Activated CD4-positive, CD25-positive, alpha-beta regulatory T cell (primary cell): ENCODE results near the gene CIITA.

Source experiments
- DNase-seq, 4 experiments: peaks; one replicate each; lab custom pipeline; 2025; lab: John Stamatoyannopoulos, UW

CIITA gene

DNA sequence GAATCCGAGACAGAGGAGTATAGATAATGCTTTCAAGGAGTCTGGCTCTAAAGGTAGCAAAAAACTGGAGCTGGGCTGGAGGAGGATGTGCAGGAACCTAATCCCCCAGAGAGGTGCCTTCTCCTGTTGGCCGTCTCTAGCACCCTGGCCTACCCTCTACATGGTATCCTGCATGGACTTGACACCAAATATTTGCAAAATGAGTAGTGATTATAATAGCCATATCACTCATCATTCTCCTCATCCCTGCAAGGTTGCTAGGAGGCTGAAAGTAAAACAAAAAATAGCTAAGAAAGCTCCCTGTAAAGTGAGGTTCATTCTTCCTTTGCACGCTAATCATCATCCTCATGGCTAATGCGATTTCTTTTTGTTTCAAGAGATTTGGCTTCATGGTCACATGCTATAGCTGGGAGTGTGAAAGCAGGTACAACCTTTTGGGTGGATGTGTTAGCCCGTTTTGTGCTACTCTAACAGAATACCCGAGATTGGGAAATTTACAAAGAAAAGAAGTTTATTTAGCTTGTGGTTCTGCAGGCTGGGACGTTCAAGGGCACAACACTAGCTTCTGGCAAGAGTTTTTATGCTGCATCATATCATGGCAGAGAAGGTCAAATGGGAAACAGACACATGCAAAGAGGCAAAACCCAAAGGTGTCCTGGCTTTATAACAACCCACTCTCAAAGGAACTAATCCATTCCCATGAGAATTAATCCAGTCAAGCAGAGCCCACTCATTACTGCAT is 27.1 kb upstream of the CIITA start:
- DNase-seq: no peak

DNA sequence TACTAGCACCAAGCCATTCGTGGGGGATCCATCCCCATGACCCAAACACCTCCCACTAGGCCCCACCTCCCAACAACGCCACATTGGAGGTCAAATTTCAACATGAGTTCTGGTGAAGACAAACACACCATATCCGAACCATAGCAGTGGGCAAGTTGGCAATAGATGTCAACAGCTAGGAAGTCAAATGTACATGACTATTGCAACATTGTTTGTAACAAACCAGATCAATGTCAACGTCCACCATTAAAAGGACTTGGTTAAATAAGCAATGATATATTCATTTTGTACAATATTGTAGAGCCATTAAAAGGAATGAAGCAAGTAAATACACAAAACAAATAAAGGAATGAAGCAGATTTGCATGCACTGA is 26.5 kb upstream of the CIITA start:
- no peak for DNase-seq

DNA sequence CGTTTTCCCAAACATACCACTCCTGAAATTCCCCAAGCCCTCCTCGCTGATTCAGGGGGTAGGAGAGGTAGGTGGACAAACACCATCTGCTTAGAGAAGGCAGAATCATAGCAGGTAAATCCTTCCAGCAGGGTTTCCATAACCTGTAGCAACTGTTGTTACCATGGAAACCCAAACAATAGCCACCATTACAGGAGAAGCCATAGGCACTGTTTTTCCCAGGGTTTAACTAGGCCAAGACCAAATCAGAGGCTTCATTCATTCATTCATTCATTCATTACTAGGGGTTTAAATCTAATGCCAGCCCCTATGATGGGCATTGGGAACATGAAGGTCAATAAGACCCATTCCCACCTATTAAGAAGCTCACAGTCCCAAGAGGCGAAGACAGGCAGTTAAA is 25.5 kb upstream of the CIITA start:
- DNase-seq: no peak

DNA sequence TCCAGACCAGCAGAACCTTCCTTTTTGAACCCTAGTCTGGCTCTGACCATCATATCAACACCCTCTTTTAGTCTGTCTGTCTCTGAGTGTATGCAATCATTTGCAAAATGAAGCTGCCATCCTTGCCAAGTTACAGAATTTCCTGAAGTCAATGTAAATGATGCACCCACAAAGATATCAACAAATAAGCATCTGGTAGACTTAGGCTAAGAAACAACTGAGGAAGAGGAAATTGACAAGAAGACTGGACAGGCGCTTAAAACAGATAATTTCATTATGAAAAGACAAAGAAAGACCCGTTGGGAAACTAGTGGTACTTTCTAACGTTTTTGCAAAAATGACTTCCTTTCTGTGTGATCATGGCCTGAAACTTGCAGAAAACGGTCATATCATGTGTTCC is 24.7 kb upstream of the CIITA start:
- DNase-seq: no peak

DNA sequence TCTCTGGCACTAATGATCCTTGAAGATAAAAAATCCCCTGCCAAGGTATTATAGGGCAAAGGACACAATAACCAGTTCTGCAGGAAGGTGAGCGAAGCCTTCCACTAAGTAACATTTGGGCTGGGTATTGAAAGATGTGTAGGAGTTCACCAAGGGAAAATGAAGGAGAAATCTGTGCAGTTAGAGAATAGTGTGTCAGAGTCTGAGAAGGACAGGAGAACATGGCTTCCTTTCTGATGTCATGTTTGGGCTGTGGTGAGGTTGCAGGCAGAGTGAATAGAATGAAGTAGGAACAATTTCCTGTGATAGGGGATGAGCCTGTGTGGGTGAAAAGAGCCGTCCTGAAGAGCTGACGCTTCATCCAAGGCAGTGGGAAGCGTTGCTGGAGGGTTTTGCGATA is 24.1 kb upstream of the CIITA start:
- DNase-seq: no peak

DNA sequence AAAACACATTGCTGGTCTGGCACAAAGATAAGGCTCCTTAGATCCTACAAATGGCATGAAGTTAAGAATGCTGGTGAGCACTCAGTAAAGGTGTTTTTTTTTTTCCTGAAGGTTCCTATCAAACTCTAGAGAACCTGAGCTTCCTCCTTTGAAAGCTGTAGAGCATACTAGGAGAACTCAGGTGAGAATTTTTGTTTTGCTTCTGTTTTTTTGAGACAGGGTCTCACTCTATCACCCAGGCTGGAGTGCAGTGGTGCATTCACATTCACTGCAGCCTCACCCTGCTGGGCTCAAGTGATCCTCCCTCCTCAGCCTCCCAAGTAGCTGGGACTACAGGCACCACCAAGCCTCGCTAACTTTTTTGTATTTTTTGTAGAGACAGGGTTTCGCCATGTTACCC is 21.0 kb upstream of the CIITA start:
- no peak for DNase-seq

DNA sequence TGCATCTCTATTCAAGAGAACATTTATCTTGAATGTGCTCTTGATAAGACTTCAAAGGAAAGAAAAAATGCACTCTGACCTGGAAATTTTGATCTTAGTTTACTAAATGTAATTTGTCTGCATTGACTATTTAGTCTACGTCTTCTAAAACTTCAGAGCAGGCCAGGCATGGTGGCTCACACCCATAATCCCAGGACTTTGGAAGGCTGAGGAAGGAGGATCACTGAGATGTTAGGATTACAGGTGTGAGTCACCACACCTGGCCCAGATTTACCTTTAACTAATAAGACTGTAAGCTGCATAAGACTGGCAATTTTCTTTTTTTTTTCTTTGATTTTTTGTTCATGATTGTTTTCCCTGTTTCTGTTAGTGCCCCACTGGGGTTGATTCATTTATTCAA is 18.8 kb upstream of the CIITA start:
- no peak for DNase-seq

DNA sequence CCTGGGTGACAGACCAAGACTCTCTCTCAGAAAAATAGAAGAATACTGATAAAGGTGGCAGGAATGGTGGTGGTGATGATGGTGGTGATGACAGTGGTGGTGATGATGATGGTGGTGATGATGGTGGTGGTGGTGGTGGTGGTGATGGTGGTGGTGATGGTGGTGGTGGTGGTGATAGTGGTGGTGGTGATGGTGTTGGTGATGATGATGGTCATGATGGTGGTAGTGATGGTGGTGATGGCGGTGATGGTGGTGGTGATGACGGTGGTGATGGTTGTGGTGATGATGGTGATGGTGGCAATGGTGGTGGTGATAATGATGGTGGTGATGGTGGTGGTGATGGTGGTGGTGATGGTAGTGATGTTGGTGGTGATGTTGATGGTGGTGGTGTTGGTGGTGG is 18.0 kb upstream of the CIITA start:
- DNase-seq: no peak

DNA sequence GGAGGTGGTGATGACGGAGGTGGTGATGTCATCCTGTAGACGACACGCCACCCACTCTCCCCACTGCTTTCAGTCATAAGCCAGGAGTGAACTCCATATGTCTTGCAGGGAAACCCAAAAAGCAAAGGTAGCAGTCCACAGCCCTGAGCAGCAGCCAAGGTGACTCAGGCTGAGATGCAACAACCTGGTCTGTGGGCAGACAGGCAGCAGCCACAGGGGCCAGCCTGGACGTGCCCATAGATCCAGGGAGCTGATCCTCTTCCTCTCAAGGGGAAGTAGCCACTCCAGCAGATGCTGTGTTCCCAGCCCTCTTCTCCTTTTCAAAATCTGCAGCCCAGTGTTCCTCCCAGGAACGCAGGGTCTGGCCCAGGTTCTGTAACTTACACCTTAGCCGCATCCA is 17.3 kb upstream of the CIITA start:
- no peak for DNase-seq

DNA sequence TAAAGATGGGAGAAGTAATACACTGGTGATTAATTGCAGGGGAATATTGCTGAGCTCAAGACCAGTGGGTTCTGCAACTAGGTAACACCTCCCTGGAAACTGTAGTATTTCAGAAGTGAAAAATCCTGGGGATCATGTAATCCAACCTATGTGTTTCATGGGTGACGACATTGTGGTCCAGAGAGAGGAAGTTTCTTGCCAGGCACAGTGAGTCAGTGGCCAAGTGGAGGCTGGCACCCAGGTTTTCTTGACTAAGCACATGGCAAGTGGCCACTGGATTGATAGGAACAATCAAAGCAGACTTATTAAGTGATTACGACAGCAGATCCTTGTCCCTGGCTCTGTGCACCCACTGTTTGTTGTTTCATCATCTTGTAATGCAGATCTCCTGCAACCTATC is 14.6 kb upstream of the CIITA start:
- DNase-seq: no peak

DNA sequence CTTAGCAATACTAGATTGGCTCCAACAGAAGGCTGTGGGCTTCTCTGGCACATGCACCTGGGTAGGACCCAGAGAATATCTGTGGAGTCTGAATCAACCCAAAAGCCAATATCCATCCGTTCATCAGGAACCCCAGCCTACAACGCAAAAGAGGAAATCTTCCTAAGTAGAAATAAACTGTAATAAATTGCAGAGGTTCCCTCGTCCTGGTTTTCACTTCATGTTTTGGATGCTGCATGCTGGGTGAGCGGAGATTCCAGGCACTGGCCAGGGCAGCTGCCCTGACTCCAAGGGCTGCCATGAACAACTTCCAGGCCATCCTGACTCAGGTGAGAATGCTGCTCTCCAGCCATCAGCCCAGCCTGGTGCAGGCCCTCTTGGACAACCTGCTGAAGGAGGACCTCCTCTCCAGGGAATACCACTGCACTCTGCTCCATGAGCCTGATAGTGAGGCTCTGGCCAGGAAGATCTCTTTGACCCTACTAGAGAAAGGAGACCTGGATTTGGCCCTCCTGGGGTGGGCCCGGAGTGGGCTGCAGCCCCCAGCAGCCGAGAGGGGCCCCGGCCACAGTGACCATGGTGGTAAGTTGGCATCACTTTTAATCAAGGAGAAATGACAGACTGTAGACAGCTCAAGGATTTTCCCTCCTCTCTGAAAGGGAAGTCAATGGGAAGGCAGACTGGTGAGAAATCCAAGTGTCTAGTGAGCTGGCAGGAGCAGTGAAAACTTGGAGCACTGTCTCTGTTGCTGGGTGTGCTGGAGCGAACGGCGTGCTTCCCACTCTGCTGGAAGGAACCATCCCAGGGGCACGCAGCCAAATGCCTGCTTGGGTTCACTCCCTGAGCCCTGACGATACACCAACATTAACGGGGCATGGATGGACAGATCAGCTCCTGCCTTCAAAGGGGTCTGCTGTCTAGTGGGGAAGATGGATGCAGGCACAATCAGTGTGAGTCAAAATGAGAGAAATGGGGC is 10.7 kb upstream of the CIITA start:
- DNase-seq: no peak

DNA sequence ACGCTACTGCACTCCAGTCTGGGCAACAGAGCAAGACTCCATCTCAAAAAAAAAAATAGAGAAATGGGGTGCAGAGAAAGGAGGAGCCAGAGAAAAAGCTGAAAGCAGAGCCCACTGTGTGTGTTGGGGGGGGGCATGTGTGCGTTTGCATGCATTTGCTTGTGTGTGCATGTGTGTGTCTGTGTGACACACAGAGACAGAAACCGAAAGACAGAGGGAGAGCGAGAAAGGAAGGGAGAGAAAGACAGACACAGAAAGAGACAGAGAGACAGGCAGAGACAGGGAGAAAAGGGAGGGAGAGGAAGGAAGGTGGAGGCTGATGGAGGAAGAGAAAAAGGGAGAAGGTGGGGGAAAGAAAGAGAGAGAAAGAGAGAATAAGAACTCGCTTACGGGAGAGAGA is 9.8 kb upstream of the CIITA start:
- no peak for DNase-seq

DNA sequence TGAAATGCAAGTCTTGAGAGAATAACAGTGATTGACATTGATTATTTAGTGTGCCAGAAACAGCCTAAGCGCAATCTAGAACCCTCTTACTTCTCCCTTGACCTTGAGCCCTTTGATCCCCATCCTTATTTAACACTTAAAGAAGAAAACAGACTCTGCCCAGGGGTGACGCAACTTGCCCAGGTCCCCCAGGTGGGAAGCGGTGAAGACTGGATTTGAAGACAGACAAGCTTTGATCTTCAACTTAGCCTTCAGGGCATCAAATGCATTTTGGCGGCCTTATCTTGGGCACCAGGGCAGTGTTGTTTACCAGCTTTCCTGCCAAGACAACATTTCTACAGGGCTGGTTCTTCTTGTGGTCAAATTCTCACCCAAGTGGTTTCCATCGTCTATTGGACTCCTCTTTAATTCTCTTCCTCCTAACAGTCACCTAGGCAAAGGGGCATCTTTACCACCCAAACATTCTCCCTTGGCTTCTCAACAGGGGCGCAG is 8.9 kb upstream of the CIITA start:
- DNase-seq: no peak

DNA sequence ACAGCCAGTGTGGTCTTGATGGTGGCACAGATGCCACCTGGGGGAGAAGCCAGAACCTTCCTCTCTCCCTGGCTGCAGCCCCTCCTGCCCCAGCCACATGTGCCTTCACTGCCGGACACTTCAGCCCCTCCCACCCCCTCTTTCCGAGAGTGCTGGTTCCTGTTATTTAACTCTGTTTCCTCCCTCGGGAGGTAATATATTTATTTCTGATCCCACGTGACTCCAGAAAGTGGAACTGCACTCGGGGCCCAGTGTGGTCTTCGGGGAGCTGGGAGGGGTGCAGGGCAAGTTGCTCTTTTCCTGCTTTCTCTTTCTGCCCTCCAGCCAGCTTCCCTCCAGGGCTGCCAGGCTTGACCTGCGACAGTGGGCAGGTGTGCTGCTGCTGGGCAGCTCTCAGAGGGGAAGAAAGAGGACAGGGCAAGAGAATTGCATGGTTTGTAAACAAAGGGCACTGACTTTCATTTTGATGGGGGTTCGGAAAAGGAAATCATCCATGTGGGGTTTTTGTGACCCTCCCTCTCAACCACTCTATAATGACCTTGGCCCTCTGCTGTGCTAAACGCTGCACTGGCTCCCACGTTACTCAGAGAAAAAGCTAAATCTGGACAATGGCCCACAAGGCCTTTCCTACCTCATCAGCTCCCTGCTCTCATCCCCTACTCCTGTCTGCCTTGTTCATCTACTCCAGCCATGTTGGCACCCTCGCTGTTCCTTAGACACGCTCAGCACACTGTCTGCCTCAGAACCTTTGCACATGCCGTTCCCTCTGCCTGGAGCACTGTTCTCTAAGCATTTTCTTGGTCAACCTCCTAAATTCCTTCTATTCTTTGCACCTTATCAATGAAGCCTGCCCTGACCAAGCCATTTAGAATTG is 8.2 kb upstream of the CIITA start:
- no peak for DNase-seq

DNA sequence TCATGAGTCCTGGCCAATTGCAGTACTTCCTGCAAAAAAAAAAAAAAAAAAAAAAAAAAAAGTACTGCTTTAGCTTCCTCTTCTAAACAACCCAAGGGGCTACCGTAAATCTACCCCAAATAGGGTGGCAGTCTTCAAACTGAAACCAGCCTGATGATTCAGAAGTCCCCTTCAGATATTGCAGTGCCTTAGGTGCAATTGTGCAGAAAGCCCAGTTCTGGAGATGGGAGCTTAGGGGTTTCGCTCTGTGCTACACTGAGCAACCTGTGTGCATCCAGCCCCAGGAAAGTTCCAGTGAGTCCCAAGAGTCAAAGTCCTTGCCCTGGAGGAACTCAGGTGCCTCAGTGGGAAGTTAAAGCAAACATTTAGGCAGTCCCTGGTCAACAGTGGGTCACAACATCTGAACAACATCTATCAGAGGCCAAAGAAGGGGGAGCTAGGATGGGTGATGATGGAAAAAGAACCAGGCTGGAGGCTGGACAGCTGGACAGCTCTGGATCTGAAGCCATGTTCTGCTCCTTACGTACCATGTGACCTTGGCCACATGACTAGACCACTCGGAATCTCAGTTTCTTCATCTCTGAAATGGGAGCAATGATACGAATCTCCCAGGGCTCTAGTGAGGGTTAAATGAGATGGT is 6.7 kb upstream of the CIITA start:
- no peak for DNase-seq

DNA sequence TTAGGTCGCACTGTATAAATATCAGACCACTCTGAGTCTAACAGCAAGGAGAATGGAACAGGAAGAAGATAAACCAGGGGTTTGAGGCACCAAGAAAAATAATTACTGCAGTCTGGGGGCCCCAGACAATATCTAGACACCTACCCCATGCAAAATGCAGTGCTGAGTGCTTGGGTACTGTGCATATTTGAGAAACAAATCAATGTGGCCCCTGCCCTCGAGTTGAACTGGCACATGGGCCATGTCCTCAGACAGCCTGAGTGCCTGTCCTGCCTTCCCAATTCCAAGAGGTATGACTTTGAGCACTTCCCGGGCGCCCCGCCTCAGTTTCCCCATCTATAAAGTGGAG is 6.2 kb upstream of the CIITA start:
- DNase-seq: no peak

DNA sequence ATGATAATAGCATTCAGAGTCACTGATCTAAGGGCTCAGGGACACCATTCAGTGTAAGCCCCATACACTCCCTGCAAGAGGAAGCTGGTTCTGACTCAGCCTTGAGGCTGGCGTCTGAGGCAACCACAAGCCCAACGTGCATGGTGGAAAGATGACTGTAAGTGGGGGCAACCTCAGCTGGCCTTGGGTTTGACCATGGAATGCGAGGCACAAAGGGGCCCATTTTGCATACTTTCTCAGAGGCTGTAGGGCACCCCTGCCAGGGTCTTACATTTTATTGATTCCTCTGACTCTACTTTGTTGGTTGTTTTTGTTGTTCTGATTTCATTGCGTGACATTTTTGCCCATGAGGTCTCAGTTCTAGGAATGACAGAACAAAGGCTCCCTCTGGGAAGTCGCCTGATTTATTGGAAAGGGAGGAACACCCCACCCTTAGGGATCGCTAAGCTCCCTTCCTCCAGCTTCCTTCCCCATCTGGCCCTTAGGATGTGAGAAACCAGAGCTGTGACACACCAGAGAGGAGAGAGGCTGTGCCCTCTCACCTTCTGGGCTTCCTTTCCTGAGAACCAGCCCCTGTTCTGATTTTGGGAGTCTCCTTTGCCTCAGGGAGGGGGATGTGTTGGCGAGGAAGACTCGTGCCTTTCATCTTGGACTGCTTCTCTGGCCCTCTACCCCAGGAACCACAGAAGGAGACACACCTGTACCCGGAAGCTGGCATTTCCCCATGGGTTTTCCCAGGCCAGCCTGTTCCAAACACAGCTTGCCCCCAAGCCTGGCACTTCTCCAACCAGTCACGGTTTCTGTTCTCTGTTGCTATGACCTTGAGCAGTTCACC is 5.6 kb upstream of the CIITA start:
- peak in 2 of 4 experiments; percentile 7 to 18 for DNase-seq

DNA sequence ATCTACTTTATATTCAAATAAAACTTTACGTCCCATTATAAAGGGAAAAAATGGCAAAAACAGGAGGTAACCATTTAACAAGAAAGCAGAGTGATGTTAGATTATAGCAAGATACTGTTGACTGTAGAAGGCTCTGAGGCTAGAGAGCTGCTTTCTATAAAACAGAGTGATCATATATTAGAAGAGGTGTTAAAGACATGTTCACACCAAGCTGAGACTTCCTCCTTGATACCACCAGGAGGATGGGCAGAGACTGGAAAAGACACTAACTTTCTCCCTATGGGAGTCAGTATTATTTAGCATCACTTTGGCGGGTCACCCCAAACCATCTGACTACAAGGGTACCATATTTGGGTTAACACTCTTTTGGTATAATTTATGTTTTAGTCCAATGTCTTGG is 687 bp upstream of the CIITA start:
- DNase-seq: no peak

DNA sequence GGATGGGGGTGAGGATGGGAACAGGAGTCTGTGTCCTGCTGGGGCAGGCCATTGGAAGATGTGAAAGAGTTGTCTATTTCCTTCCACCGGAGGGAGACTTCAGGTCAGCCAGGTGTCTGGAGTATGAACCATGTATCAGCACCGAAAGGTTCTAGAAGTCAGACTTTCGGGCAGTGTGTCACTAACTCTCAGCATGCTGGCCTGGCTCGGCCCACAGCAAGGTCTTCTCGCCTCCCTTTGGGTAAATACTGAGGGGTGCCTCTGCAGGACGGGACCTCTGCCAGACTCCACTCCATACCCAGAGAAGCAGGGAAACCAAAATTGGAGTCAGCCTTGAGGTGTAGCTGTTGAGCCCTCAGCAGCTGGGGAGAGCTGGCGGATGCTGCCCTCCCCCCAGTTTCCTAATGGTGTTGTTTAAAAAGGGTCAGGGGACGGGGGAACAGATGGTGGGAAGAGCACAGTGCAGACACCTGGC is 507 bp downstream of the CIITA start:
- DNase-seq: no peak

DNA sequence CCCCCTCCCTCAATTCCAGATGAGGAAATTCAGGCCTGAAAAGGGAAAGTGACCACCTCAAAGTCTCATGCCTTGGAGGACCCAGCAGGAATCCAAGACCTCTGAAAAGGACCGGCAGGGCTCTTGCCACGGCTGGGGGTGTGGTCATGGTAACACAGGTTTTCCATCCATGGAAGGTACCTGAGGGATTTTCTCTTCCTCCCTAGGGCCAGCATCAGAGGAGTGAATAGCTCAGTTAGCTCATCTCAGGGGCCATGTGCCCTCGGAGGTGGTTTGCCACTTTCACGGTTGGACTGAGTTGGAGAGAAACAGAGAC is 1.3 kb downstream of the CIITA start:
- DNase-seq: no peak
